GM12878 (cell line): Measurements from ENCODE around the gene RABL2B.

Source experiments
- CEBPB ChIP-seq, 2 experiments: fragments of 150-350 bp in 1 of 2; IDR thresholded peaks; 2 replicates each; pipeline ENCODE4 v1.6.1; 2012 to 2014; ENCODE audit warnings: low read depth in 2 of 2, low read length in 2 of 2, borderline replicate concordance in 1 of 2, inconsistent platforms in 1 of 2
- CTCF ChIP-seq, 3 experiments: IDR thresholded peaks in 2 of 3; conservative IDR thresholded peaks in 1 of 3; 2 replicates each; pipeline ENCODE4 v1.5.1; 2011; ENCODE audit warnings: low read depth in 3 of 3, low read length in 3 of 3, mild to moderate bottlenecking in 3 of 3, control low read depth in 2 of 3, moderate library complexity in 2 of 3, inconsistent platforms in 1 of 3, mixed read lengths in 1 of 3; ENCODE audit not compliant: control insufficient read depth in 2 of 3, insufficient read depth in 1 of 3; ENCODE audit errors: extremely low read depth in 1 of 3
- HCFC1 ChIP-seq: fragments of 150-350 bp; IDR thresholded peaks from 2 replicates; pipeline ENCODE4 v1.6.1; 2014; ENCODE audit warnings: low read length
- HDAC6 ChIP-seq: fragments of 200-600 bp; sonication (generic); IDR thresholded peaks from one replicate; pipeline ENCODE4 v1.8.0; 2017; ENCODE audit warnings: antibody characterized with exemption; ENCODE audit not compliant: unreplicated experiment
- MAX ChIP-seq: IDR thresholded peaks from 2 replicates; pipeline ENCODE4 v1.6.1; 2012; ENCODE audit warnings: low read depth, low read length, improper control_type of control experiment
- NKRF ChIP-seq: fragments of 450-650 bp; conservative IDR thresholded peaks from 2 replicates; pipeline ENCODE4 v1.6.1; 2017; ENCODE audit warnings: mild to moderate bottlenecking, moderate library complexity
- RAD51 ChIP-seq: fragments of 450-650 bp; IDR thresholded peaks from 2 replicates; pipeline ENCODE4 v1.6.1; 2016; ENCODE audit warnings: moderate library complexity, mild to moderate bottlenecking, inconsistent platforms
- SRF ChIP-seq, 2 experiments: IDR thresholded peaks; 2 replicates each; pipeline ENCODE4 v1.6.1; 2011; ENCODE audit warnings: low read depth in 2 of 2, low read length in 2 of 2, mild to moderate bottlenecking in 1 of 2, moderate library complexity in 1 of 2
- TCF3 ChIP-seq: IDR thresholded peaks from 2 replicates; pipeline ENCODE4 v1.6.1; 2012; ENCODE audit warnings: low read depth, mild to moderate bottlenecking, low read length, borderline replicate concordance; ENCODE audit not compliant: insufficient read depth
- ZBTB33 ChIP-seq: fragments of 450-650 bp; IDR thresholded peaks from 2 replicates; pipeline ENCODE4 v1.6.1; 2017; ENCODE audit warnings: mild to moderate bottlenecking
- ZNF274 ChIP-seq: IDR thresholded peaks from one replicate; pipeline ENCODE4 v1.8.0; 2011; ENCODE audit not compliant: insufficient read length, insufficient read depth
- ZZZ3 ChIP-seq: IDR thresholded peaks from 2 replicates; pipeline ENCODE4 v1.6.1; 2011; ENCODE audit warnings: low read depth; ENCODE audit not compliant: control insufficient read depth, insufficient read length

GRCh38 chr22:50724616-50725015, 58.8 kb downstream of the RABL2B start:
- TF ChIP-seq HDAC6, result no peak
- no peak for TF ChIP-seq CTCF (IDR thresholded peaks at IDR 0.05 in 2 of 3, conservative IDR thresholded peaks at IDR 0.05 in 1 of 3; ENCODE audit: control insufficient read depth in 2 of 3, extremely low read depth in 1 of 3, insufficient read depth in 1 of 3, low read depth in 3 of 3, low read length in 3 of 3)
- TF ChIP-seq ZBTB33, result no peak
- TF ChIP-seq SRF (IDR thresholded peaks at IDR 0.05; ENCODE audit: low read depth in 2 of 2, low read length in 2 of 2), result no peak
- TF ChIP-seq TCF3, result no peak
- TF ChIP-seq ZNF274, result no peak
- no peak for TF ChIP-seq MAX
- no peak for TF ChIP-seq NKRF
- no peak for TF ChIP-seq RAD51
- no peak for TF ChIP-seq HCFC1
- no peak for TF ChIP-seq CEBPB (IDR thresholded peaks at IDR 0.05; ENCODE audit: borderline replicate concordance in 1 of 2, low read depth in 2 of 2, low read length in 2 of 2)
- no peak for TF ChIP-seq ZZZ3
